NCI-H1436 treated with DMSO at 0.1 percent for 48 hours (cell line): ENCODE data around the gene PXN.
"Not testable (repeated sequence)": the region's sequence is repeated elsewhere in the genome, so short reads cannot be mapped to it uniquely, and the experiment has no call there.

Experiments used
- DNase-seq: peaks from one replicate; lab custom pipeline; 2025; lab: John Stamatoyannopoulos, UW

PXN gene

DNA sequence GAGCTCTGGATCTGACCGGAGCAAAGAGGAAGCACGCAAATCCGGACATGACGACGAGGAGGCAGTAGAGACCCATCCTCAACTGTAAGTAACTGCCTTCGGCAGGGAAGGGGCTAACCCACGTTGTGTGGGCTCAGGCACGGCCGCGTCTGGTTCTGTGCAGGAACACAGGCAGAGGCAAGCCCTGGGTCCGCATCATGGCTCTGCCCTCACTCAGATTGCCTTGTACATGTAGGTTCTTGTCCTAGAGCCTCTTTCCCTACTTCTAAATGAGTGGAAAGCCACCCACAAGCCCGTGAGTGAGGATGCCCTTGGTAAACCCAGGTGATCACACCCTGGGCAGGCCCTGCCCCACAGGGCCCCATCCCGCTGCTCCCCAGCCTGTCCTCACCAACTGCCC, 55.7 kb downstream of the PXN start:
- no peak for DNase-seq

DNA sequence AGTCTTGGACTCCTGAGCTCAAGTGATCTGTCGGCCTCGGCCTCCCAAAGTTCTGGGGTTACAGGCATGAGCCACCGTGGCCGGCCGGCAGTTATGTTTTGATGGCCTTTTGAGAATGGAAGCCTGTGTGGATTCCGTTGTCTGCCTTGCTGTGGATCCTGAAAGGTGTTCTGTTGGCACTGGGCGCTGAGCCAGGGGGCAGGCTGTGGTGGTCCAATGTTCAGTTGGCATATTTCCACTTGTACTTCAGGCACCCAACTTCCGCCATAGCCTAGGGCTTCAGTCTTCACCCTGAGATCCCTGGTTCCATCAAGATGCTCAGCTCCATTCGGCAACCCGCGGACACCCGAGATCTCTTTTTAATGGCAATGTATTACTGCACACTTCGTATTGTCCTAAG, 58.3 kb downstream of the PXN start:
- DNase-seq, result no peak

DNA sequence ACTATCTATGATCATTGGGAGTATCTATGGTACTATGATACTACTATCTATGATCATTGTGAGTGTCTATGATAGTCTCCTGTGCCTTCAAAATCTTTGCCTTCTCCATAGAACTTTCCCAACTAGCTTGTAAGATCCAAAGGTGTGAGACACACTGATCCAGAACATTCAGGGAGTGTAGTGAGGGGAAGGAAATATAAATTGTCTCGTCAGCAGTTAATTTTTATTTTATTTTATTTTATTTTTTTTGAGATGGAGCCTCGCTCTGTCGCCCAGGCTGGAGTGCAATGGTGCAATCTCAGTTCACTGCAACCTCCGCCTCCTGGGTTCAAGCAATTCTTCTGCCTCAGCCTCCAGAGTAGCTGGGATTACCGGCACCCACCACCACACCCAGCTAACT, 58.7 kb downstream of the PXN start:
- DNase-seq, result not testable (repeated sequence)

DNA sequence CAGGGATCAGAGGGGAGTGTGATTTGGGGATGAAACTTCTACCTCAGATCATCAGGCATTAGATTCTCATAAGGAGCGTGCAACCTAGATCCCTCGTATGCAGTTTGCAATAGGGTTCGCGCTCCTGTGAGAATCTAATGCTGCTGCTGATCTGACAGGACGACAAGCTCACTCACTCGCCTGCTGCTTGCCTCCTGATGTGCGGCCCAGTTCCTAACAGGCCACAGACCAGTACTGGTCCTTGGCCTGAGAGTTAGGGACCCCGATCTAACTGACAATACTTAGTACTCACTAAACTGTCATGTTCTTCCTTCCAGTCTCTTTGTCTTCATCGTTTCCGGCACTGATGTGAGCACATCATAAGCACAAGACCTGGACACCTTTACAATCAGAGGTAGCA, 59.3 kb downstream of the PXN start:
- DNase-seq, result no peak

DNA sequence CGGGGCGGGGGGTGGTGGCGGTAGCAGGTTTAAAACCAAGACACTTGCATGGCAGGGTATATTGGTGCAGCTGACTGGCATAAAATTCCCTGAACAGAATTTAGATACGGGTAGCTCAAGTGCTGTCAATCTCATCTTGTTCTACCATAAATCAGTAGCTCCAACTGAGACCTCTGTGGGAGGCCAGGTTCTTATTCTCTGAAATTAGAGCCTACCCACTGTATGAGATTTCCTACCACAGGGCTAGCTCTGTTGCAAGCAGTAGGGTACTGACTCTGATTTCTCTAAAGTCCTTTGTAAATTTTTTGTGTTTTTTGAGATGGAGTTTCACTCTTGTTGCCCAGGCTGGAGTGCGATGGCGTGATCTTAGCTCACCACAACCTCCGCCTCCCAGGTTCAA, 61.4 kb downstream of the PXN start:
- no peak for DNase-seq

DNA sequence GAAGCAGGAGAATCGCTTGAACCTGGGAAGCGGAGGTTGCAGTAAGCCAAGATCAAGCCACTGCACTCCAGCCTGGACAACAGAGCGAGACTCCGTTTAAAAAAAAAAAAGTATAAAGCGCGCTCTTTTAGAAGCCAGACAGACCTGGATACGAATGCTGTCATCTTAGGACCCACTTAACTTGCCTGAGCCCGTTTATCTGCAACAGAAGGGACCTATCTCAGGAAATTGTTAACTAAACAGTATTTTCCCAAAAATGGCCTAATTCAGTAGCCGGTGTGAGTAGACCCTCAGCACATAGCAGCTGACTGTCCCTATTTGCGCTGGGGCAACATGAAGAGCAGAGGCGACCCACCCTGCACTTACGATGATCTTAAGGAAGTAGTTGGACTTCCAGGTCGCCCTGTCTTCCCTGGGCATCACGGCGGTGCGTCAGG, 65.1 kb downstream of the PXN start:
- no peak for DNase-seq

DNA sequence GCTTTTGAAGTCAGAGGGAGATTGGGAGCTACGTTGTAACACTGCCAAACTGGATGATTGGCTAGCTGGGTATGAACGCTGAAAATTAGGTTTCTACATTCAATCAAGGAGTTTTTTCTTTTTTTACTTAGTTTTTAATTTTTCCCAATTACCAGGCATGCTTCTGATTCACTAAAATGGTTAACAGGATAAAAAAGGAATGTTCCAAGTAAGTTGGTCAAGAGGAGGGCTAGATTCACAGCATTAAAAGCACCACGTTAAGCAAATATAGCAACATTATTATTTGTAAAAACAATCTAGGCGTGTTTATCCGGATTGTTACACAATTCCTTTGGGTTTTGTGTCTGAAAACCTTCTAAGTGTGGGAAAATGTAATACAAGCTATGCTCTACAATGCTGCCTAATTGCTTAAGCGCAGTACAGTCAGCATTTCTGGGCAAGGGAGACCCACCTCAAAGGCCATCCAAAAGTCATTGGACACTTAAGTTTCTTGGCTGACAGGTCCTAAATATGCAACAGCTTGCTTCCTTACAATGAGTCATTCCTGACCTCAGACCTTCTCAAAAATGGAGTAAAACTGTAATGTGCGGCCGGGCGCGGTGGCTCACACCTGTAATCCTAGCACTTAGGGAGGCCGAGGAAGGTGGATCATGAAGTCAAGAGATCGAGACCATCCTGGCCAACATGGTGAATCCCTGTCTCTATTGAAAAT, 65.8 kb downstream of the PXN start:
- no peak for DNase-seq

DNA sequence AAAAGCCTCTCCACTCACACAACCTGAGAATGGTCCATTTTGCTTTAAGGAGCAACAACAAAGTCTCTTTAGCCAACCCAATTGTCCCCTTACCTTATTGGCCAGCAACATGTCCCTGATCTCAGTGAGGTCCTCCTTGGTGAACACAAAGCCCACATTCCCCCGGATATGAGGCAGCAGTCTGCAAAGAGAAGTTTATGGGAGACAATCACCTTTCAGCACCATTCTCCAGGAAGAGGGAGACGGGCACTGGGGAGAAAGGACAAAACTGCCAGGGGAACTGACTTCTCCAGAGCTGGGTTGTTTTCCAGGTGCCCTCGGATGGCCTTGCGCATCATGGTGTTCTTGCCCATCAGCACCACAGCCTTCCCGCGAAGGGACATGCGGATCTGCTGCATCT, 66.5 kb downstream of the PXN start:
- DNase-seq, result no peak

DNA sequence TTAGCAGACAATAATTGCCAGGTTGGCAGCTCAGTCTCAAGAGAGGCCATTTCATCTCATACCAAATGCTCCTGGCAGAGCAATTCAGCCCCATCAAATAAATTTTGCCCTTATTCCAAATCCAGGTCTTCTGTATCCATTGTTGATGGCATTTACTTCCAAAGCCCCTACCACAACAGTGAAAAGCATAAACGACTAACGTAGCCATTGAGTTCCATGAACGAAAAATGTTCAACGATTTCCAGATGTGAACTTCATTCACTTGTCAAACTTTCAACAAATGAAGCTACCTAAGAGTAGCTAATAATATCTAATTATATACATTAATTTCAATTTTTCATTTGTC, 68.0 kb downstream of the PXN start:
- DNase-seq, result no peak

DNA sequence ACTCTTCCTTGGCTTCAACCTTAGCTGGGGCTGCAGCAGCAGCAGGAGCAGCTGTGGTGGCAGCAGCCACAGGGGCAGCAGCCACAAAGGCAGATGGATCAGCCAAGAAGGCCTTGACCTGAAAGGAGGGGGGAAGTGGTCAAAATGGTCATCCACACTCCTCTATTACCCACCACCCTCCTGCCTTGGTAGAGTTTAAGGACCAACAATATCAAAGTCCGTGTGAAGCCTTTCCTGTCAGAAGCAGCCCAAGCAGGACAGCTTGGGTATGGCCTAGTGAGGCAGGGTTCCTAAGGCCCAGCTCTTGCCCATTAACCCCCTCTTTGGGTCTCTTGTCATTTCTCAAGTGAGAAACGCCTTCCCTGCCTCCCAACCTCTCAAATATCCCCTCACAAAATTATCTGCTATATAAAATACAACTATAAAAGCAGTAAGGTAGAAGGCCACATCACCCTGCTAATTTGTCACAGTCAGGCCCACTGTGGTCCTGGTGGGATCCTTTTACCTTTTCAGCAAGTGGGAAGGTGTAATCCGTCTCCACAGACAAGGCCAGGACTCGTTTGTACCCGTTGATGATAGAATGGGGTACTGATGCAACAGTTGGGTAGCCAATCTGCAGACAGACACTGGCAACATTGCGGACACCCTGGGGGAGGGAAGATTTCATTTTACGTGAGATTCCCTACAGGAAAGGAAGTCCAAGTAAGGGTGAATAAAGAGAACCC, 68.6 kb downstream of the PXN start:
- not testable (repeated sequence) for DNase-seq

DNA sequence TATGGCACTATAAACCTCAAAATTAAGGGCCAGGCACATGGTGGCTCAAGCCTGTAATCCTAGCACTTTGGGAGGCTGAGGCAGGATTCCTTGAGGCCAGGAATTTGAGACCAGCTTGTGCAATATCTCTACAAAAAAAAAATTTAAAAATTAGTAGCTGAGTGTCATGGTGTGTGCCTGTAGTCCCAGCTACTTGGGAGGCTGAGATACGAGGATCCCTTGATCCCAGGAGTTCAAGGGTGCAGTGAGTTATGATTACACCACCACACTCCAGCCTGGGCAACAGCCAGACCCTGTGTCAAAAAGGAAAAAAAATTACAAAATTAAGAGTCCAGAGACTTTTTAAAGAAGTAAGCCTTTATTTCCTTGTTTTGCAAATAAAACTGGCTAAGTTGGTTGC, 69.2 kb downstream of the PXN start:
- no peak for DNase-seq

DNA sequence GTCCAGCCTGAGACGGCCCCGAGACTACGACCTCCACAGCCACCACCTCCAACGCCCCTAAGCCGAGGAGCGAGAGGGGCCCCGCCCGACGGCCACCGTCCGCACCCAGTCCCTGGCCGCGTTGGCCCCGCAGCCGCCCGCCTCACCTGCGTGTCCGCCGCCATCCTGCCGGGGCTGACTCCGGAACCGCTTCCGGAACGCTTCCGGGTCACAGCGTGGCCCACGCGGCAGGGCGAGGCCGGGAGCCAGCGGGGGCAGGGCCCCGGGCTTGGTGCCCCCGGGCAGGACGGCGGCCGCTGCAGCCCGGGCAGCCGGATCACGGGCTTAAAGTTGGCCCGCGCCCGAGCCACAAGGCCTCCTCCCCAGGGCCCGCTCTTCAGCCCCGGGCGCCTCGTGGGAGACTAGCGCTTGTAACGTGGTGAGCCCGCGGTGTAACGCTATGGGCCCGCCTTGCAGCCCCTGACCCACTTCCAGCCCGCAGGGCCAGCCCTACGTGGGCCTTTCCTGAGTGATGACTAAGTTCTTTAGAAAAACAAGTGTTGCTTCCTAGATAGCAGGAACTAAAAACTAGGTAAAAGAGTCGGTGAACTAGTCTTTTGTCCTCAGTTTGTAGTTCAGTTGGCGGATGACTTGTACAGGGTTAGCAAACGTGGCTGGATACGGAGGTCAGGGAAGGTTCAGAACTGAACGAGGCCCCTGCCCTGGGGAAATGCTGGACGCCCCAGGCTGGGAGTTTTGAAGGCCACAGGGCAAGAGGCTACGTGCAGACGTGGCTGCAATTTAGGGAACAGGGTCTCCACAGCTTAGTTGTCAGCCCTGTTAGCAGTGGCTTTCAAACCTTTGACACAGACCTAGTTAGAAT, 70.8 kb downstream of the PXN start, which contains the start of gene GCN1:
Gene GCN1 (minus strand): TSS at position 182 of the 862 bp plus-strand sequence. CDS start 18 bp downstream, at position 164.
- no peak for DNase-seq

DNA sequence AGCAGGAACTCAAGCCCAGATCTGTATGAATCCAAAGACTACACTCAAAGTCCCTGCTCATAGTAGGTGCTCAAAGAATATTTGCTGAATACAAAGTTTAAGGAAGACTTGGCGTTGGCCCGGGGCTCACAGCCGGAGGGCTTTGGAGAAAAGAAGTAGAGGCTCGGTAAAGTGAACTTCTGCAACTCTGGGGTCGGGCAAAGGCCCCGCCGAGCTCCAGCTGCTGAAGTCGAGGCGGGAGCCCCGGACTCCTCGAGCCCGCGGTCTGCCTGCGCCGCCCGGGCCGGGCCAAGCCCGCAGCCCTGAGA, 71.3 kb downstream of the PXN start:
- DNase-seq, result no peak

DNA sequence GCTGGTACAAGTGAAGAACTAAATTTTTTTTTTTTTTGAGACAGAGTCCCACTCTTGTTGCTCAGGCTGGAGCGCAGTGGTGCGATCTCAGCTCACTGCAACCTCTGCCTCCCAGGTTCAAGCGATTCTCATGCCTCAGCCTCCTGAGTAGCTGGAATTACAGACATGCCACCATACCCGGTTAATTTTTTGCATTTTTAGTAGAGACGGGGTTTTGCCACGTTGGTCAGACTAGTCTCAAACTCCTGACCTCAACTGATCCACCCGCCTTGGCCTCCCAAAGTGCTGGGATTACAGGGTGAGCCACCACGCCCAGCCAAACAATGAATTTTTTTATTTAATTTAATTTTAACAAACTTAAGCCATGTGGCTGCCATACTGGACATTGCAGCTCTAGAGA, 72.2 kb downstream of the PXN start:
- DNase-seq, result not testable (repeated sequence)

DNA sequence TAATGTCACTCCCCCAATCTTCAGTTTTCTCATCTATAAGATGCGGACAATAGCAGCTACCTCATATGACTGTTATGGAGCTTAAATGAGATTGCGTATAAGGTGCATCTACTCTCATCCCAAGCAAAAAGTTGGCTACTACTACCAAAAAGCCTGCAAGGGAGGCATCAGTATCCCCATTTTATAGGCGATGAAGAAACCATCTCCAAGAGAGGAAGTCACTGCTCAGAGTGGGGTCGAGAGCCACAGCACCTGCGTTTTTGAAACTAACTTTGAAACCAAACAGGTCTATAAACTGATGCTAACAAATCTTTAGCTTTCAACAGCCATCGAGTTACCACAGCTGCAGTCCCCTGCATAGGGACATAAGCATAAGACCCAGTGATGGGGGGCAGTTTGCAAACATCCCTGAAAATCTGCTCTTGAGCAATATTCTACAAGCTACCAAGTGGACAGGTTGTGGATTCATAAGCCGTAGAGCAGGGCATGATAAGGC, 74.5 kb downstream of the PXN start:
- no peak for DNase-seq

DNA sequence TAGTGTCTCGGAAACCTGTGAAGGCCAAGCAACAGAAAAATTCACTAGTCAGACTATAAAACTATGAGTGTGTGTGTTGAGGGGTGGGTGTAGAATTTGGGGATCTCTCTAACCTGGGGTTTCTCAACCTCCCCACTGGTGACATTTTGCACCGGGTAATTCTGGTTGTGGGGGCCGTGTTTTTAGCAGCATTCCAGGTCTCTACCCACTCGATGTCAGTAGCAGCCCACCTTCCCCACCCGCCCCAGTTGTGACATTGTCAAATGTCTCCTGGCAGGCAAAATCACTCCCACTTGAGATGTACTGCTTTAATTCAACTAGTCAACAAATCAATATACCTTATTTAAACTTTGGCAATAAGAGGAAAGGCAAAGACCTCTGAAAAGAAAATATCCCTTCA, 75.1 kb downstream of the PXN start:
- no peak for DNase-seq

DNA sequence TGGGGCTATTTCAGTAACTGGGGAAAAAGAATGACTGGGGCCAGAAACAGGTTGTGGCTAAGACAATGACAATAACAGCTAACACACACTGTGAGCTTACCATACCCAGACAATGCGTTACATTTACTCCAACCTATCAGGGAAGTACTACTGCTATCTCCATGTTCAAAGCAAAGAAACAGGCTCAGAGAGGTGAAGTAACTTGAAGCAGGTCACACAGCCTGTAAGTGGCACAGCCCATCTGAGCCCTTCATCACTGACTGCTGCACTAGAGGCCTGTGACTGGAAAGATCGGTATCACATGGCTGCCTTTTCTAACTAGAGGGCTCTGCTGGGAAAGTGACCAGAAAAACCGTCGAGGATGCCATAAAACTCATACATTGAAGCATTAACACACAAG, 78.9 kb downstream of the PXN start:
- no peak for DNase-seq

DNA sequence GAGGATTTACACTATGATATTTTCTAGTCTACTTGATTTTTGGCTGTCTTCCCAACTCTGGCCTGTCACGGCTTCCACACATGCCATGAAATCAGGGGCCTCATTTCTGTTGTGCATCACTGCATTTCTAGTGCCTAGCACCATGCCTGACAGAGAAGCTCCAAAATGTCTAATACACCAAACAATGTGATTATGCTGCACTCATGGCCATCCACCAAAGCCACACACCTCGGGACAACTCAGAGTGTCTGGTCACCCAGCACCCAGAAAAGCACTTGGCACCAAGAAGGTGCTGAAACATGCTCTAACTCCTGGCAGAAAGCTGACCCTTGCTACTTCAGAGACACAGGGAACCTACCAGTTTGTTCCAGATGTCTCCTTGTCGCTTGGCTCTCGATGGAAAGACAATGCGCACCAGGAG, 82.3 kb downstream of the PXN start:
- no peak for DNase-seq

DNA sequence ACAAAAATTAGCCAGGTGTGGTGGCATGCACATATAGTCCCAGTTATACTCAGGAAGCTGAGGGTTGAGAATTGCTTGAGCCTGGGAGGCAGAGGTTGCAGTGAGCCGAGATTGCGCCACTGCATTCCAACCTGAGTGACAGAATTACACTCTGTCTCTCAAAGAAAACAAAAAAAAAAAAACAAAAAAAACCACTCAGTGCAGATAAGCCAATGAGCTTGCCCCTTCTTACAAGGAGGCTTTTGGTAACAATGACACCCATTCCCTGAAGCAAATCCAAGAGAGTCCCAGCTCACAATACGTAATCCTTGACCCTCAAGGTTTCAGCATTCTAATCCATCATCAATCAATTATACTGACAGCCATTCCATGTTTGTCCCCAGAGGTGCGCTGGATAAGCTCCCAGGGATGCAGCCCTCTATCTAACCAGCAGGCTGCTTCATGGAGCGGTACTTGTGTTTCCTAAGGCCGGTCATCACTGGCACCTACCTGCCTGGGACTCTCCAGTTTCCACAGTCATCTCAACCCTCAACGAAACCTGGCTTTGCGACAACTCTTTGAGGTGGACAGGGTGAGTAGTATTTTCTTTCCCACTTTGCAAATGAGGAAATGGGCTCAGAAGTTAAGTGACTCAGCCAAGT, 83.4 kb downstream of the PXN start:
- no peak for DNase-seq

DNA sequence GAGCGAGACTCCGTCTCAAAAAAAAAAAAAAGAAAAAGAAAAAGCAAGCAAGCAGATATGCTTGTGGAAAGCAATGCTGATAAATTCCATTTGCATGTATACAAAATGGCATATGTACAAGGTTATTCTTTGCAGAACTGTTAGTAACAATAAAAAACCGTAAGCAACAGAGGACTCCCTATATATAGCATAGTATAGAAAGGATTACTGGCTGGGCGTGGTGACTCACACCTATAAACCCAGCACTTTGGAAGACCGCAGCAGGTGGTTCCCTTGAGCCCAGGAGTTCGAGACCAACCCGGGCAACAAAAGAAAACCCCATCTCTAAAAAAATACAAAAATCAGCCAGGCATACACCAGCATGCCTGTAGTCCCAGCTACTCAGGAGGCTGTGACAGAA, 84.6 kb downstream of the PXN start:
- no peak for DNase-seq

DNA sequence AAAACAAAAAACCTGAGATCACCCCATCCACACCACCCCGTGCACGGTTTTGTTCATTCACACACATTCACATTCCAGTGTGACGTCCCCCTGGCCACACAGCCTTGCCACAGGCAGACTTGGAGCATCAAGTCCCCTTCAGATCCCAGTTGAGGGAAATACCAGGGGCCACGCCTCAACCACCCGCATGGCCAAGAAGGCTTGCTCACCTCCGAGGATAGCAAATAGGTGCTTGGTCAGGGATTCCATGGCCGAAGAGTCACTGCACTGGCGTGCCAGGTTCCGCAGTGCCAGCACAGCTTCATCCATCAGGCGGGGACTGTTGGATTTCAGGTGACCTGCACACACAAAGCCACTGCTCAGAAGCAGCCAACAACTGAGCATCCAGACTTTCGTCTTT, 90.0 kb downstream of the PXN start:
- DNase-seq, result no peak

DNA sequence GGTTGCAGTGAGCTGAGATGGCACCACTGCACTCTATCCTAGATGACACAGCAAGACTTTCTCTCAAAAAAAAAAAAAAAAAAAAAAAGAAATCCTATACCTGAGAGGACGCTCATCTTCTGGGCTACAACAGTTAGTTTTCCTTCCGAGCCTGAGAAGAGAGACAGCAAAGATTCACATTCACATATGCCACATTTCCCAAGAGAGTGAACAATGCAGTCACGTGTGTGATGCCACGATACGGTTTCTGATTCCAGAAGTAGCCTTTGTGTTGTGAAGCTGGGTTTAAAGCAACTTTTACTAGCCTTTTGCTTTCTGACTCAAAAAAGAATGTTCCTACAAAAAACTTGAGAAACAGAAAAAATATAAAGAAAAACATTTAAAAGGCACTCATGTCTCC, 90.5 kb downstream of the PXN start:
- DNase-seq, result no peak
